GM18909 (cell line): ENCODE data around the gene THY1.

ENCODE experiments used
- ATAC-seq: cut with Tn5 transposase; IDR thresholded peaks from one replicate; pipeline ENCODE4 v1.9.1; 2021; ENCODE audit warnings: mild to moderate bottlenecking; ENCODE audit not compliant: unreplicated experiment, poor library complexity

THY1 gene

GRCh38 chr11:119372260-119373058, 50.5 kb downstream of the THY1 start:
- ATAC-seq = no peak

GRCh38 chr11:119371778-119372182, 51.2 kb downstream of the THY1 start:
- no peak for ATAC-seq

- ATAC-seq = no peak
Observed at GRCh38 chr11:119371067-119371601, 51.8 kb downstream of the THY1 start.

GRCh38 chr11:119370486-119371046, 52.4 kb downstream of the THY1 start:
- ATAC-seq = no peak

GRCh38 chr11:119369132-119369925, 53.6 kb downstream of the THY1 start:
- no peak for ATAC-seq

GRCh38 chr11:119368121-119369034, 54.6 kb downstream of the THY1 start:
- no peak for ATAC-seq

- ATAC-seq = no peak
Observed at GRCh38 chr11:119367661-119368120, 55.3 kb downstream of the THY1 start.
